ENCODE results near the gene GK.

- TF ChIP-seq CTCF (IDR thresholded peaks at IDR 0.05) (no peak), USF2 (IDR thresholded peaks at IDR 0.05) (no peak), SMC3 (IDR thresholded peaks at IDR 0.05) (no peak), RCOR1 (IDR thresholded peaks at IDR 0.05; ENCODE audit: low read depth, low read length) (no peak)
Observed at GRCh38 chrX:30689116-30689515, 35.9 kb downstream of the GK start.
